GM18867 (cell line): ENCODE measurements around the gene MLKL.
"Not testable (repeated sequence)": the region's sequence is repeated elsewhere in the genome, so short reads cannot be mapped to it uniquely, and the experiment has no call there.

Source experiments
- ATAC-seq: cut with Tn5 transposase; IDR thresholded peaks from one replicate; pipeline ENCODE4 v1.9.1; 2021; ENCODE audit warnings: mild to moderate bottlenecking, moderate library complexity; ENCODE audit not compliant: unreplicated experiment

MLKL gene

GRCh38 chr16:74732707-74733350, 32.2 kb upstream of the MLKL start:
- no peak for ATAC-seq

- ATAC-seq = no peak
These were observed 31.3 kb upstream of the MLKL start for GRCh38 chr16:74731853-74732477.

DNA sequence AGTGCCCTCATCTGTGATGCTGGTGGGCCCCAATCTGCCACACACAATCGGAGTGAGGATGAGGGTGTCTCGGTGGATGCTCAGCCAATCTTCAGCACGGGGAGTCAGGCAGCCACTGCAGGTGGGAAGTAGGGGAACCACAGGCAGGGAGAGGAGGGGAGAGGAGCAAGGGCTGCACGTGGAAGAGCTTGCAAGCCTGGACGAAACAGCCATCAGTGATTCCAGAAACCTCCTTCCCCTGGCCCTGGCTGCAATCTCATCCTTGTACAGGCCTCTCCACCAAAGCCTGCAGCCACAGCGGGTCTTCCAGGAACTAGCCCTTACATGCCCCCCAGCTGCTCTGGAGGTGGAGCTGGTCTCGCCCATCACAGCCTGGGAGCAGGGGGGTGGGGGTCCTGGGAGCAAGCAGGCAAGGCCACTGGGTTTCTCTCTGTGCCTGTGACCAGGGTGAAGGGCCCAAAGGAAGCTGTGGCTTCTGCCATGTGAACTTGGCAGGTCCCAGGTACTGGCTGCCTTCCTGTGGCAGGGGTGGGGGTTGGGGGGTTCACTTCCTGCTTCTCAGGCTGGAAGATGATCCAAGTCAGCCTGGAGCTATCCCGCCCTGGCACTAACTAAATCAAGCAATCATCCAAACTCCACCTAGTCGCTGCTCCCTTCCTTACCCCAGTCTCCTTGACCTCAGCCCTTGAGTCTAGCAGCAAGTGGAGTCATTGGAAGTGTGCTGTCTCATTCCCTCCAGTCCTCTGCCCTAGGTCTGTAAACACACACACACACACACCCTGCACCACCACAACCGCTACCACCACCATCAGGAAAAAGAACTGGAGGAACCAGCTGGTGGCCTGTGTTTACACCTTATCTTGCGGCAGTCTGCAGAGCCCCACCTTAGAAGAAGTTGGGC, 29.4 kb upstream of the MLKL start:
- no peak for ATAC-seq

- no peak for ATAC-seq
These were observed 27.2 kb upstream of the MLKL start for GRCh38 chr16:74727903-74728302.

- ATAC-seq = no peak
These were observed 26.1 kb upstream of the MLKL start for GRCh38 chr16:74726716-74727115.

GRCh38 chr16:74725651-74726455, 25.2 kb upstream of the MLKL start:
- no peak for ATAC-seq

- ATAC-seq = no peak
These were observed 24.3 kb upstream of the MLKL start for GRCh38 chr16:74724820-74725549.

- ATAC-seq = no peak
These were observed 22.6 kb upstream of the MLKL start for GRCh38 chr16:74723256-74723655.

GRCh38 chr16:74722156-74722555, 21.5 kb upstream of the MLKL start:
- ATAC-seq = not testable (repeated sequence)

- no peak for ATAC-seq
These were observed 21.1 kb upstream of the MLKL start for GRCh38 chr16:74721716-74722115.

GRCh38 chr16:74720579-74720978, 19.9 kb upstream of the MLKL start:
- no peak for ATAC-seq

DNA sequence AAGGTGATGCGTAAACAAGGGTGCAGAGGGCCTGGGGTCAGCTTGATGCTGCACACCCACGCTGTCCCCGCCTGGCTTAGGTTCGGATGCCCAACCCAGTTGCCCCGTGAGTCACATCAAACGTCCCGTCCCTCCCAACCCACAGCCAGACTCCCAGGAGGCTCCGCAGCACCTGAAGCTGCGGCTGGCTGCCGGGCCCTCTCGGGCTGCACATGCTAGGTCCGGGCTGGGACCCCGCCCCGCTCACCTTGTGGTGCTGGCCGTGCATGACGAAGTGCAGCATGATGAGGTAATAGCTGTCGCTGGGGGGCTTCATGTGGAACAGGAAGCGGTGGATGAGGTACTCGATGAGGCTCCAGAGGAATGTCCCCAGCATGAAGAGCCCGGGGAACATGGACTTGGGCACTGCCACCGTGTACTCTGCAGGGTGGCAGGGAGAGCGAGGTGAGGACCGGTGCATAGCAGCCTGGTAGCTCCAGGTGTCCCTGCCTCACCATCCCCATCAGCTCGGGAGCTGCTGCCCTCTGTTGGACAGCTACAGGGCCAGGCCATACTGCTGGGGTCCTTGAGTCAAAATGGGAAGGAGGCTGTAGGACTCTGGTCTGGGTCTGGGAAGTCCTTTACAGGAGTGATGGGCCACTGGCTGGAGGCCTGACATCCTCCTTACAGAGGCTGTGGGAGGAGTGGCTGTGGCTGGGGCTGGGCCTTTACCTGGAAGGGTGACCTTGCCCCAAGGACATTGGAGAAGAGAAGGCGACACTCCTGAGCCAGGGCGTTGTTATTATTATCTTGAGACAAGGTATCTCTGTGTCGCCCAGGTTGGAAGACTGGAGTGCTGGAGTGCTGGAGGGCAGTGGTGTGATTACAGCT, 18.3 kb upstream of the MLKL start:
- ATAC-seq = no peak

GRCh38 chr16:74718140-74718539, 17.5 kb upstream of the MLKL start:
- no peak for ATAC-seq

DNA sequence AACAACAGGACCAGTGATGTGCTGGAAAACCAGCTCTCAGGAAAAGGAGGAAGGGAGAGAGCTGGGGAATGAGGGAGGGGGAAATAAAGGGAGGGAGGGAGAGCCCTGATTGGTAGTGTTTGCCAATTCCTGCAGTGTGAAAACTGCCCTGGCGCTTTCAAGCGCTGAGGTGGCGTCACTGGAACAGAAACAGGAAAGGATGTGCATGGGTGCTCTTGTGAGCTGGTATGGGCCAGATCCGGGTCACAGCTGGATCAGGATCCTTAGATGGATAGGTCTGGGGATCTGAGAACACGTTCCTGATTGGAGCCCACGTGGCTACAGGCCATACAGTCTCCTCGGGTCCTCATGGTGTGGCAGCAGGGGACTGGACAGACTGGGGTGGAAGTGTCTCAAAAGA, 16.7 kb upstream of the MLKL start:
- no peak for ATAC-seq

- ATAC-seq = no peak
These were observed 15.7 kb upstream of the MLKL start for GRCh38 chr16:74716355-74716754.

DNA sequence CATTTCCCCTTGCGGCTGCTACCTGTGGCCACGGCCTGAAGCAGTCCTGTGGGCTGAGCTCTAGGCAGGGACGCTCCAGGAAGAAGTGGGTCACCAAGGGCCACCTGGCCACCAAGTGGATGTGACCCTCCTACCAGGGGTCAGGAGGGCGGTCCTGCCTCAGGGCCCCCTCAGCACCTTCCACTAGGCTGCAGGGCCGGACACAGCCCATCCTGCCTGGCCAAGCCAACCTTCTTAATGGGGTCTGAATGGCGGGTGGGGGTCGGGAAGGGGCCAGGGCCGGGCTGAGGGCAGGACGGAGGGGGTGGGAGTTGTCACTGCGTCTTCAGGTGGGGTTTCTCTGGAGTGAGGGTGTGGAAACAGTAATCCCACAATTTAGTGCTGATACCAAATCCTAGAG, 13.2 kb upstream of the MLKL start:
- no peak for ATAC-seq

- ATAC-seq = no peak
These were observed 12.7 kb upstream of the MLKL start for GRCh38 chr16:74713325-74713724.

DNA sequence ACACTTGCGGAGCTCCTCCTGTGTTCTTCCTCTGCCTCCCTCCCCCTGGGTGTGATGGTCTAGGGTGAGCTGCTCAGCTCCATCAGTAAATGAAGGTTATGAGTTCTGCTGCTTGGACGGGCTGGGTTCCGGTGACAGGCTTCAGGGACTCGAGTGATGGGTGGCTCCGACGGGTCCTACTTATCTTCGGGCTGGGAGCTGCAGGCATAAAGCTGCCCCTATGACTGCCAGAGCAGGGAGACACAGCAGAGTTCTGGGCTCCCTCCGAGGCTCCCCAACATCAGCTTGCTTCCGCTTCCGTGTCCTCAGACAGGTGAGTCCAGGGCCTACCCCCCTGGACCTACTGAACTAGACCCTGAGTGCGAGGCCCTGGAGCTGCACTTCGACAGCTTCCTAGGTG, 11.3 kb upstream of the MLKL start:
- ATAC-seq = no peak

GRCh38 chr16:74710401-74710800, 9.7 kb upstream of the MLKL start:
- ATAC-seq = no peak
